Measurements from ENCODE around the gene PDE6D. TPM values are rescaled to one million over a fixed set of nuclear protein-coding genes. Genes with fewer than 3 reads are reported as not detected.

Gene PDE6D
- total and polyA plus RNA-seq, 2 of the 13 experiments (the other 11 are each of a cell fraction or from before 2014, with no cell fraction given), result 14.1 to 23.2 TPM

DNA sequence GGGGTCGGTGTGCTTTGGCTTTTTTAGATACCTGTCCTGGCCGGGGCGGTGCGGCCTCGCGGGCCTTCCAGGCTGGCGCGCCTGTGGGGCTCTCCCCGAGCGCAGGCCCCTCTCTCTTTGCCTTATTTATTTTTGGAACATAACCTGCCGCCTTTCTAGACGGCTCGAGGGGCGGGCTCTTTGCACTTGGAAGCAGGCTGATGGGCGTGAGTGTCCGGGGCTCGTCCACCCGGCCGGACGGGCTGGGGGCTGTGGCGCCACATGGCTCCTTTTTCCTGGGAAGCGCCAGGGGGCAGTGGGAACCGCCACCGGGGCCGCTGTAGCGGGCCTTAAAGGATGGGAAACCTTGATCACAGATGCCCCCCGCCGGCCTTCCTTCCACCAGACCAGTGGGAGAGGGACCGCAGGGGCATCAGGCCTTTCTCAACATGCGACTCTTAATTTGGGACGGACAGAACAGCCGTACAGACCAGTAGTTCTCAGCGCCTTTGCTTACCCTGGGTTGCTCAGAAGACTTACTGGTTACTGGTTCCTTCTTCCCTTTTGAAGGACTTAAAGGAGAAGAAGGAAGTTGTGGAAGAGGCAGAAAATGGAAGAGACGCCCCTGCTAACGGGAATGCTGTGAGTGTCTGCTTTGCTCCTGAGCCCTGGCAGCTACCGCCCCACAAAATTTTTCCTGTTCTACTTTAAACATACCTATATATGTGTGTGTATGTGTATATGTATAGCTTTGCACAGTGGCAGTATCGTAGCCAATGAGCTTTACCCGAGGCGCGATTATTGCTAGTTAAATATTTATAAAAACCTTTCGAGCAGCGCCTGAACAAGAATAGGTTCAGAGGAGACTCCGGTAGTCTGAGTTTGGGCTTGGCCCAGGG, 70.0 kb downstream of the PDE6D start (continued):
- TF ChIP-seq ZNF740 (CRISPR knock-in tag; IDR thresholded peaks at IDR 0.05) (0 out of 2 replicates have a peak, but pooled peaks have one; percentile 21), ZNF235 (CRISPR knock-in tag; IDR thresholded peaks at IDR 0.05; ENCODE audit: borderline replicate concordance) (no peak), STAG1 (CRISPR knock-in tag; IDR thresholded peaks at IDR 0.05) (0 out of 2 replicates have a peak, but pooled peaks have one; percentile 5), CERS6 (CRISPR knock-in tag; IDR thresholded peaks at IDR 0.05) (no peak), AGO2 (optimal IDR thresholded peaks at IDR 0.05; ENCODE audit: low read depth, low read length) (peak; percentile 47), ETV5 (CRISPR knock-in tag; IDR thresholded peaks at IDR 0.05; ENCODE audit: borderline replicate concordance) (0 out of 2 replicates have a peak, but pooled peaks have one; percentile 13), ARID2 (CRISPR knock-in tag; IDR thresholded peaks at IDR 0.05; ENCODE audit: borderline replicate concordance) (no peak; the same call in 1 of the 2 replicates), ZNF20 (CRISPR knock-in tag; IDR thresholded peaks at IDR 0.05) (peak; percentile 27; the same call in 1 of the 2 replicates), ASH2L (IDR thresholded peaks at IDR 0.05; ENCODE audit: insufficient read length, low read depth, low read length) (peak; percentile 19), NFE2L1 (CRISPR knock-in tag; IDR thresholded peaks at IDR 0.05; ENCODE audit: borderline replicate concordance) (no peak), MIER2 (CRISPR knock-in tag; IDR thresholded peaks at IDR 0.05) (no peak), SP4 (CRISPR knock-in tag; IDR thresholded peaks at IDR 0.05) (no peak)
- TF ChIP-seq, protein P1, sequence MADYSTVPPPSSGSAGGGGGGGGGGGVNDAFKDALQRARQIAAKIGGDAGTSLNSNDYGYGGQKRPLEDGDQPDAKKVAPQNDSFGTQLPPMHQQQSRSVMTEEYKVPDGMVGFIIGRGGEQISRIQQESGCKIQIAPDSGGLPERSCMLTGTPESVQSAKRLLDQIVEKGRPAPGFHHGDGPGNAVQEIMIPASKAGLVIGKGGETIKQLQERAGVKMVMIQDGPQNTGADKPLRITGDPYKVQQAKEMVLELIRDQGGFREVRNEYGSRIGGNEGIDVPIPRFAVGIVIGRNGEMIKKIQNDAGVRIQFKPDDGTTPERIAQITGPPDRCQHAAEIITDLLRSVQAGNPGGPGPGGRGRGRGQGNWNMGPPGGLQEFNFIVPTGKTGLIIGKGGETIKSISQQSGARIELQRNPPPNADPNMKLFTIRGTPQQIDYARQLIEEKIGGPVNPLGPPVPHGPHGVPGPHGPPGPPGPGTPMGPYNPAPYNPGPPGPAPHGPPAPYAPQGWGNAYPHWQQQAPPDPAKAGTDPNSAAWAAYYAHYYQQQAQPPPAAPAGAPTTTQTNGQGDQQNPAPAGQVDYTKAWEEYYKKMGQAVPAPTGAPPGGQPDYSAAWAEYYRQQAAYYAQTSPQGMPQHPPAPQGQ (CRISPR knock-in tag; IDR thresholded peaks at IDR 0.05; ENCODE audit: borderline replicate concordance), result 0 out of 2 replicates have a peak, but pooled peaks have one; percentile 47
- TF ChIP-seq, protein P2, sequence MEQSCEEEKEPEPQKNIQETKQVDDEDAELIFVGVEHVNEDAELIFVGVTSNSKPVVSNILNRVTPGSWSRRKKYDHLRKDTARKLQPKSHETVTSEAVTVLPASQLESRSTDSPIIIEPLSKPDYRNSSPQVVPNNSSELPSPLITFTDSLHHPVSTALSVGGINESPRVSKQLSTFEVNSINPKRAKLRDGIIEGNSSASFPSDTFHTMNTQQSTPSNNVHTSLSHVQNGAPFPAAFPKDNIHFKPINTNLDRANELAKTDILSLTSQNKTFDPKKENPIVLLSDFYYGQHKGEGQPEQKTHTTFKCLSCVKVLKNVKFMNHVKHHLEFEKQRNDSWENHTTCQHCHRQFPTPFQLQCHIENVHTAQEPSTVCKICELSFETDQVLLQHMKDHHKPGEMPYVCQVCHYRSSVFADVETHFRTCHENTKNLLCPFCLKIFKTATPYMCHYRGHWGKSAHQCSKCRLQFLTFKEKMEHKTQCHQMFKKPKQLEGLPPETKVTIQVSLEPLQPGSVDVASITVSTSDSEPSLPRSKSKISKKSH (CRISPR knock-in tag; IDR thresholded peaks at IDR 0.05; ENCODE audit: borderline replicate concordance), result 0 out of 2 replicates have a peak, but pooled peaks have one; percentile 19
- TF ChIP-seq, protein P3, sequence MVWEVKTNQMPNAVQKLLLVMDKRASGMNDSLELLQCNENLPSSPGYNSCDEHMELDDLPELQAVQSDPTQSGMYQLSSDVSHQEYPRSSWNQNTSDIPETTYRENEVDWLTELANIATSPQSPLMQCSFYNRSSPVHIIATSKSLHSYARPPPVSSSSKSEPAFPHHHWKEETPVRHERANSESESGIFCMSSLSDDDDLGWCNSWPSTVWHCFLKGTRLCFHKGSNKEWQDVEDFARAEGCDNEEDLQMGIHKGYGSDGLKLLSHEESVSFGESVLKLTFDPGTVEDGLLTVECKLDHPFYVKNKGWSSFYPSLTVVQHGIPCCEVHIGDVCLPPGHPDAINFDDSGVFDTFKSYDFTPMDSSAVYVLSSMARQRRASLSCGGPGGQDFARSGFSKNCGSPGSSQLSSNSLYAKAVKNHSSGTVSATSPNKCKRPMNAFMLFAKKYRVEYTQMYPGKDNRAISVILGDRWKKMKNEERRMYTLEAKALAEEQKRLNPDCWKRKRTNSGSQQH (CRISPR knock-in tag; IDR thresholded peaks at IDR 0.05; ENCODE audit: low read depth), result no peak
- TF ChIP-seq, protein P4, sequence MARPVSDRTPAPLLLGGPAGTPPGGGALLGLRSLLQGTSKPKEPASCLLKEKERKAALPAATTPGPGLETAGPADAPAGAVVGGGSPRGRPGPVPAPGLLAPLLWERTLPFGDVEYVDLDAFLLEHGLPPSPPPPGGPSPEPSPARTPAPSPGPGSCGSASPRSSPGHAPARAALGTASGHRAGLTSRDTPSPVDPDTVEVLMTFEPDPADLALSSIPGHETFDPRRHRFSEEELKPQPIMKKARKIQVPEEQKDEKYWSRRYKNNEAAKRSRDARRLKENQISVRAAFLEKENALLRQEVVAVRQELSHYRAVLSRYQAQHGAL (CRISPR knock-in tag; IDR thresholded peaks at IDR 0.05; ENCODE audit: not compliant biosample characterization), result peak; percentile 34
- TF ChIP-seq, protein P5, sequence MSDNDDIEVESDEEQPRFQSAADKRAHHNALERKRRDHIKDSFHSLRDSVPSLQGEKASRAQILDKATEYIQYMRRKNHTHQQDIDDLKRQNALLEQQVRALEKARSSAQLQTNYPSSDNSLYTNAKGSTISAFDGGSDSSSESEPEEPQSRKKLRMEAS (IDR thresholded peaks at IDR 0.05), result peak; percentile 60
